GM12872 (cell line): ENCODE data around the gene TTC39B.

Experiments
- TF ChIP-seq, protein P1 (sequence below): IDR thresholded peaks from 3 replicates; pipeline ENCODE4 v1.5.1; 2011; ENCODE audit warnings: low read depth, mild to moderate bottlenecking, low read length, moderate library complexity; ENCODE audit not compliant: insufficient read depth

The TTC39B gene

DNA sequence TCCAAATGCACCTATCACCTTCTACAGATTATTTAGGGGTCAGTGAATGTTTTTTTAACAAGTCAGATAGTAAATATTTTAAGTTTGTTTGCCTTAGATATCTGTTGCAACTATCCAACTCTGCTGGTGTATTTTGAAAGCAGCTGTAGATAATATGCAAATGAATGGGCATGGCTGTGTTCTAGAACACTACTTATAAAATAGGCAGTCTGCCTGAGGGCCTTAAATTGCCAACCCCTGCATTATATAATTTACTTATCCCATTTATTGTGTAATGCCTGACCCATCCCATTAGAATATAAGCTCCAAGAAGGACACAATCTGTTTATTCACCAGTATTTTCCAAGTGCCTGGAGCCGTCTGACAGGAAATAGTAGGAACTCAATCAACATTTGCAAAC, 149.0 kb downstream of the TTC39B start:
- TF ChIP-seq, protein P1, sequence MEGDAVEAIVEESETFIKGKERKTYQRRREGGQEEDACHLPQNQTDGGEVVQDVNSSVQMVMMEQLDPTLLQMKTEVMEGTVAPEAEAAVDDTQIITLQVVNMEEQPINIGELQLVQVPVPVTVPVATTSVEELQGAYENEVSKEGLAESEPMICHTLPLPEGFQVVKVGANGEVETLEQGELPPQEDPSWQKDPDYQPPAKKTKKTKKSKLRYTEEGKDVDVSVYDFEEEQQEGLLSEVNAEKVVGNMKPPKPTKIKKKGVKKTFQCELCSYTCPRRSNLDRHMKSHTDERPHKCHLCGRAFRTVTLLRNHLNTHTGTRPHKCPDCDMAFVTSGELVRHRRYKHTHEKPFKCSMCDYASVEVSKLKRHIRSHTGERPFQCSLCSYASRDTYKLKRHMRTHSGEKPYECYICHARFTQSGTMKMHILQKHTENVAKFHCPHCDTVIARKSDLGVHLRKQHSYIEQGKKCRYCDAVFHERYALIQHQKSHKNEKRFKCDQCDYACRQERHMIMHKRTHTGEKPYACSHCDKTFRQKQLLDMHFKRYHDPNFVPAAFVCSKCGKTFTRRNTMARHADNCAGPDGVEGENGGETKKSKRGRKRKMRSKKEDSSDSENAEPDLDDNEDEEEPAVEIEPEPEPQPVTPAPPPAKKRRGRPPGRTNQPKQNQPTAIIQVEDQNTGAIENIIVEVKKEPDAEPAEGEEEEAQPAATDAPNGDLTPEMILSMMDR = no peak

DNA sequence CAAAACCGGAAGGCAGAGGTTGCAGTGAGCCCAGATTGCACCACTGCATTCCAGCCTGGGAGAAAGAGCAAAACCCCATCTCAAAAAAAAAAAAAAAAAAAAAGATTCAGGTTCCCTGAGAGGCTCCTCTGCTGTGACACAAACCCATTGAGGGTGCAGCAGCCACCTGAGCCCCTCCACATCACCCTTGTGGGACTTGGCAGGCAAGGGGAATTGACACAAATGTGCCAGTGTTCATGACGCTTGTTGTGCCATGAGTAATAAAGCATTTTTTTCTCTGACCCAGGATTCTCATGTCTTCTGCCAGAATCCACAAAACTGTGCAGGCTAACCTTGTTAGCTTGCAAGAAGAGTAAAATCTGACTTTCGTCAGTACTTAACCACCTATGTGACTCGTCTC, 149.6 kb downstream of the TTC39B start:
- TF ChIP-seq, protein P1 = no peak

DNA sequence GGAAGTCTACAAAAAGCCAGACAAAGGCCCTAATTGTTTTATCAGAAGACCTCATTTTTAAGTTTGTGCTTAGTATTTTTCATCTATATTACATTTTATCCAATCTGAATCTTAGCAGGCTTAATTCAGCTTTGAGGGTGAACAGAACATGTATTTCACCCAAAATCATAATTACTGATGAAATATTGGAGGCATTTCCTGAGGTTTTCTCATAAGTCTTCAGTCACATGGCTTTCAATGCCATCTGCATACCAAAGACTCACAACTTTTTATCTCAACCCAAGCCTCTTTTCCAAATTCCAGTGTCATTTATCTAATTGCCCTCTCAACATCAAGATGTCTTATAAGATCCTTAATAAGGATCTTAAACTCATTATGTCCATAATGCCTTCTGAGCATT, 150.8 kb downstream of the TTC39B start:
- TF ChIP-seq, protein P1 = no peak

DNA sequence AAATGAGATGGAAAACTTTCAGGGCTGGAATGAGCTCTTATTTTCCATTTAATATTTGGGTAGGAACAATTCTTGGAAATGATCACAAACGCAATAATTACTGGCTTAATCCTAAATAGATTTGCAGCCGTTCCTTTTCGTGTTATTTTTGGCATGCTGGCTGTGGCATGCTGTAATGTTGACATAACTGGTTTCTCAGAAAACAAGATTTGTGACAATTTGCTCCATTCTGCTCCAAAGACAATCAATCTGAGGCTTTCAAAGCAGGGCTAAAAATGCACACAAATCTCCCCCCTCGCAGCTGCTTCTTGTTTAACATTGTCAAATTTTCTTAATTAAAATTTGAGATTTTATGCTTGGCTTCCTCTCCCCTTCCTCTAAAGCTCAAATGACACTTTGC, 151.2 kb downstream of the TTC39B start:
- TF ChIP-seq, protein P1 = no peak

DNA sequence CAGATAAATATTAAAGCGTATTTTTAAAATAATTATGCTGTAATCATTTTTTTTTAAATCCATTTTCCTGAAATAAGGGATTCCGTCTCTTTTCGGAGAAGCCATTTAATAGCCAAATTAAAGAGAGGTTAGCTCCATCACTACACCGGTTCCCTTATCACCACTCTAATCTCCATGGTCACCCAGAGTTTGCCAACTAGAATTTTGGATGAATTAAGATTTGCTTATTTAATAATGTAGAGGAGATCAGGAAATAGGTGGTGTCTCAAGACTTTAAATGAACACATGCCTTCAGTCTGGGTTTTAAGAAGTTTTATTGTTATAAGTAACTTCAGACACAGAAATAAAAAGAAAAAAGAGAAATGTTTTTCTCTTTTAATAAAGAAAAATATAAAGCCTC, 151.7 kb downstream of the TTC39B start:
- TF ChIP-seq, protein P1 = no peak

DNA sequence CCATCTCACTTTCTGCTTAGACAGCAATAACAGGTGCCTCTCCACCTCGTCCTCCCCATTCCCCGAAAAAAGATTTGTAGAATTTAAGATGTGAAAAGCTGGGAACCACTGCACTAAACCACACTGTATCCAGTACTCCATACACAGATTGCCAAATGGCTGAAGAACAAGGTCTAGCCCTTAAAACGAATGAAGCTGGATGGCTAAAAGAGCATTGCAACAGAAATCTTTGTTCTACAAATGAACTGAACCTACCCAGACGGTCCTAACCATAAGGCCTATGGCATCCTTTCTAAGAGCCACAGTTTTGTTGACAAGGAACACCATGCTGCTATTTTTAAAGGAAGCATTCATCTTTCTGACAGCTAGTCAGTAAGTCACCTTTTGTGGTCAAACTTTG, 152.3 kb downstream of the TTC39B start:
- TF ChIP-seq, protein P1 = no peak

DNA sequence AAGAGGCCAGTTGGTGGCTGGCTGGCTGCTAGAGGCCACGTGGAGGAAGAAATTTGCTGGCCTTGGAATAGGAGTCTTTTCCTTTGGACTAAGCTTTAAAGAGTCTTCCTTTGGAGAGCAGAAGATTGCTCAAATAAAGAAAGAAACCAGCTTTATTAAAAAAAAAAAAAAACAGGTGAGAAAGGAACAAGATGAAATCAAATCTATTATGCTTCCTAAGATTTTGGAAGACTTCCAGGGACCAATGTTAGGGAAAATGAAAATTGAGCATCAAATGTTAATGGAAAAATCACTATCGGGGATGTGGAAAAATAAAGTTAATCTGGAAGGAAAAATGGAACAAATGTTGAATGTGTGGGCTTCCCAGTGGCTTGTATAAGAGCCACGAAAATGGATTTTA, 153.1 kb downstream of the TTC39B start:
- TF ChIP-seq, protein P1 = no peak

DNA sequence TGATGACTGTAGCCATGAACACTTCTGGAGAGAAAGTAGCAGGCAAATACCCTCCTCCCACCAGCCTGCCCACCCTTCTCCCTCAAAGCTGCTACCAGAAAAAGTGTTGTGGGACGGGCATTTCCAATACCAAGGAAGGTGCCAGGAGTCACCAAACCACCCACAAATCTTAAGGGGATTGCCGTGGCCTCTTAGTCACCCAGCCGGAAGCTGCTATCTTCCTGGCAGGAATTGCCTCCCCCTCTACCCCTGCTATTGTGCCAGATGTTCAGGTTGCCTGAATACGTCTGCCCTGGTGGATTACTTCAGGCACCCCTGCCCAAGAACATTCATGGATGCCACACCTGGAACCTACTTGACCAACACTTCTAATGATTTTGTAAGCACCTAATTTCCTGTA, 156.1 kb downstream of the TTC39B start:
- TF ChIP-seq, protein P1 = no peak
